Central memory CD4-positive, alpha-beta T cell (primary cell): ENCODE data around the gene CBLN3.

ENCODE experiments used
- DNase-seq: peaks from one replicate; pipeline ENCODE4 v3.0.0; 2022

The CBLN3 gene

GRCh38 chr14:24438223-24439097 is 9.0 kb upstream of the CBLN3 start:
- no peak for DNase-seq

DNA sequence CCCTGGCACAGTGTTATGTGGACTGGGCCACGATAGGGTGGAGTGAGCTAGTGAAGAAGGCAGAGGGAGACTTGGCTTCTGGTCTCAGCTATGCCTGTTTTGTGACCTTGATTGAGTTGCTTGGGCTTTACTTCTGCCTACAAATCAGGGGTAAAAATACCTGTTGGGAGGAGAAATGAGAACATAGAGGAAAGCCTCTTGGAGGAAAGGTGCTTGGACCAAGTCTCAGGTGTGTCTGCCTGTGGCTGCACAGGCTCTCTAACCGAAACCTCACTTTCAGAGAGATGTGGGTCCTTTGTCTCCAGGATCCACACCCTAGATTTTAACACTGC is 8.2 kb upstream of the CBLN3 start:
- no peak for DNase-seq

DNA sequence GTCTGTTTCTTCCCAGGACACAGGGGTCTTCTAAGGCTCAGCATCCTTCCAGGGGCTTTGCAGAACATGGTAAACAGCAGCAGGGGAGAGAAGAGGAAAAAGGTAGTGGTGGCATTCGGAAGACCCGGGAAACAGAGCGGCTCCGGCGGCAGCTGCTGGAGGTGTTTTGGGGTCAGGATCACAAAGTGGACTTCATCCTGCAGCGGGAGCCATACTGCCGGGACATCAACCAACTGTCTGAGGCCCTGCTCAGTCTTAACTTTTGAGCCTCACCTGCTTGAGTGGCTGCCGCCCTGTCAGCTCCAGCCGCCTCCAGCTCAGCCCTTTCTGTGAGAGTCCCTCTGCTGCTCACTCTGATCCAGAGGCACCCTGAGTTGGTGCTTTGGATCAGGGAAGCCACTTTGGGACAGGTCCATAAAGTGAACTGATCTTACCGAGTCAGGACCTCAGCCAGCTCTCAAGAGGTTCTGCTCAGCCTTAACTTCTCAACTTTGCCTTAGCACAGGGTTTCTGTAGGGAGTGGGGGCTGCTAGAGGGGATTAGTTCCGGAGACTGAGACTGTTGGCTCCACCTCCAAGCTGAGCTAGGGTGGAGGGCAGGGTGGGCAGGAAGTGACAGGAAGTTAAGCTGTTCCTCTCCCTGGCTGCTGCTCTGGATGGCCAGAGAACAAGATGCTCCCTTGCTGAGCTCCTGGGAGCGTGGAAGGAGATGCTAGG is 7.7 kb upstream of the CBLN3 start:
- DNase-seq: no peak

- DNase-seq: peak; percentile 47
These were observed 7.0 kb upstream of the CBLN3 start for GRCh38 chr14:24436355-24437019.

- no peak for DNase-seq
These were observed 6.5 kb upstream of the CBLN3 start for GRCh38 chr14:24435998-24436354.

DNA sequence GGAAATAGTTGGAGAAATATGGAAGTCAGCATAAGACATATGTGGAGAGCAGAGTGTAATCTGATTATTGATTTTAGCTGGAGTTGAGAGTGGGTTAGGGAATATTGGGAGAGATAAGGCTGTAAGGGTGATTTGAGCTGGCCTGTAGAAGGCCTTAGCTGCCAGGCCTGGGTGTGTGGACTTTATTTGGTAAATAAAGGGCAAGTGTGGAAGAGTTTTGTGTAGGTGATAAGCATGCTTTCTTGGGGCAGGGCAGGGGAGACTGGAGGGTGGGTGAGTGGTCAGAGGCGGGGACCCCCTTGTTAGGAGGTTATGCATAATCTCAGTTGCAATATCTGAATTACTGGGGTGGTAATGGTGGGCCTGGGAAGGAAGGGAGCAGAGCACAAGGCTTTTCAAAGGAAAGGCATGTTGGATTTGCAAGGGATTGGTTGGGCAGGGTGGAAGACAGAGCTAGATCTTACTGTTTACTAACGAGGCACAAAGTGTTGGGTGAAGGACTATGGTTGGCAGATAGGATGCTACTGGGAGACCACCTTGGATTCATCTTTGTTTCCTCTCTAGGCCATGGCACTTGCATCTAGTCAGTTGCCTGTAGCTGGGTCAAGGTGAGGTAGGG is 5.8 kb upstream of the CBLN3 start:
- no peak for DNase-seq

- no peak for DNase-seq
These were observed 5.2 kb upstream of the CBLN3 start for GRCh38 chr14:24434676-24435075.

DNA sequence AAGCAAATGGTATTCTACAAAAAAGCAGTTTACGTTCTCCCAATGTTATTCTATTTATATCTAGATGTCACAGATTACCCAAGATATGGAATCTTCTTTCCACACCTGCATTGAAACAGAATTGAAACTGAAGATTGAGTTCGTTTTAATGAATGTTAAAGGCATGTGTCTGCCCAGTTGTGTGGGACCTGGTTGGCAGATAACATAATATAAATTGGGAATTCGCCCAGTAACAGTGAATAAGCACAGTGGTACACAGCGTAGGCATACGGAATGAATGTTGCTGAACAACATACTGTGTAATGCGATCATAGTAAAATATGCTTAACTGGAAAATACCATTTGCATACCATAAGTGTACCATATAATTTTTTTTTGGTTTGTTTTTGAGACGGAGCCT is 4.6 kb upstream of the CBLN3 start:
- DNase-seq: no peak

DNA sequence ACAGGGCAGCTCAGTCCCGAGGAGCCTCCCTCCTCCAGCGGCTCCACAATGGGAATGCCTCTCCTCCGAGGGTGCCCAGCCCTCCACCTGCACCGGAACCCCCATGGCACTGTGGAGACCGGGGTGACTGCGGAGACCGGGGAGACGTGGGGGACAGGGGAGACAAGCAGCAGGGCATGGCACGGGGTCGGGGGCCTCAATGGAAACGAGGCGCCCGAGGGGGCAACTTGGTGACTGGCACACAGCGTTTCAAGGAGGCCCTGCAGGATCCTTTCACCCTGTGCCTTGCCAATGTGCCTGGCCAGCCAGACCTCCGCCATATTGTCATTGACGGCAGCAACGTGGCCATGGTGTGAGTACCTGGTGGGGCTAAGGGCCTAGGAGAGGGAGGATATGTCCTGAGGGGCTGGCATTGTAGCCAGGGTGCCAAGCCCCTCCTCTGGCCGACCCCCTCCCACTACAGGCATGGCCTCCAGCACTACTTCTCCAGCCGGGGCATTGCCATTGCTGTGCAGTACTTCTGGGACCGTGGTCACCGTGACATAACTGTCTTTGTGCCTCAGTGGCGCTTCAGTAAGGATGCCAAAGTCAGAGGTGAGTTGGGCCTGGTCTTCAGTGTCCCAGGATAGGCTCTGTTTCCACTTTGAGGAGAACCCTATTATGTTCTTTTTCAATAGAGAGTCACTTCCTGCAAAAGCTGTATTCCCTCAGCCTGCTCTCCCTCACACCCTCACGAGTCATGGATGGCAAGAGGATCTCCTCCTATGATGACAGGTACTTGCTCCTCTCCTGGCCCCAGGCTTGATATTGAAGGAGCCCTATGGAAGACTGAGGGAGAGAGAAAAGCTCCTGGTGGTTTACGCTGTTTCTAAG is 3.0 kb upstream of the CBLN3 start:
- DNase-seq: no peak

GRCh38 chr14:24431569-24432258 is 2.2 kb upstream of the CBLN3 start:
- peak; percentile 82 for DNase-seq

DNA sequence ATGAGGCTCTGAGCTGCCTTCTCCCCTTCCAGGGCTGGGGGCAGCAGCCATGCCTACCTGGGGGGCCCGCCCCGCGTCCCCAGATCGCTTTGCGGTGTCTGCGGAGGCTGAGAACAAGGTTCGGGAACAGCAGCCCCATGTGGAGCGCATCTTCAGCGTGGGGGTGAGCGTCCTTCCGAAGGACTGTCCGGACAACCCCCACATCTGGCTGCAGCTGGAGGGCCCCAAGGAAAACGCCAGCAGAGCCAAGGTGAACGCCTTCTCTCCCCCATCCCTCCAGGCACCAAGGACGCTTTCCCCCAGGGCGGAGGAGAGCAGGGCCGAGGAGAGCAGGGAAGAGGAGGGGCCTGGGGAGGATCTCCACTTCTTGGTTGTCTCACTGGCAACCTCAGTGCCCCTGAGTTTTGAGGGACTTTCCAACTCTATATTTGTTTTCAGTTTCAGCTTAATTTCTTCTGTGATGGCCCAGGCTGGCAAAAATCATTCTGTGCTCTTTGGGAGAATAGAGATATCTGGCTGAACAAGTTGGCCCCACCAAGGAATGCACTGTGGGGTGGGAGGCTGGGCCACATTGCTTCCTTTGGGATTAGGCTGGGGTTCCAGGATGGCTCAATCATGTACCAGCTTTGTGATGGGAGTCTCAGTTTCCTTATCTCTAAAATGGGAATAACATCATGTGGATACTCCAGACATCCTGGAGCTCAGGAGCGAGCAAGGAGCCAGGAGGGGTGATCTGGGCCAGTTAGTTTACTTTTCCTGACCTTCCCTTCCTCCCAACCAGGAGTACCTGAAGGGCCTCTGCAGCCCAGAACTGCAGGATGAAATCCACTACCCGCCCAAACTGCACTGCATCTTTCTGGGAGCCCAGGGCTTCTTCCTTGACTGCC is 1.5 kb upstream of the CBLN3 start:
- peak; percentile 65 for DNase-seq

- DNase-seq: no peak
These were observed 744 bp upstream of the CBLN3 start for GRCh38 chr14:24430143-24430681.

- no peak for DNase-seq
These were observed 657 bp downstream of the CBLN3 start for GRCh38 chr14:24428628-24429394.

DNA sequence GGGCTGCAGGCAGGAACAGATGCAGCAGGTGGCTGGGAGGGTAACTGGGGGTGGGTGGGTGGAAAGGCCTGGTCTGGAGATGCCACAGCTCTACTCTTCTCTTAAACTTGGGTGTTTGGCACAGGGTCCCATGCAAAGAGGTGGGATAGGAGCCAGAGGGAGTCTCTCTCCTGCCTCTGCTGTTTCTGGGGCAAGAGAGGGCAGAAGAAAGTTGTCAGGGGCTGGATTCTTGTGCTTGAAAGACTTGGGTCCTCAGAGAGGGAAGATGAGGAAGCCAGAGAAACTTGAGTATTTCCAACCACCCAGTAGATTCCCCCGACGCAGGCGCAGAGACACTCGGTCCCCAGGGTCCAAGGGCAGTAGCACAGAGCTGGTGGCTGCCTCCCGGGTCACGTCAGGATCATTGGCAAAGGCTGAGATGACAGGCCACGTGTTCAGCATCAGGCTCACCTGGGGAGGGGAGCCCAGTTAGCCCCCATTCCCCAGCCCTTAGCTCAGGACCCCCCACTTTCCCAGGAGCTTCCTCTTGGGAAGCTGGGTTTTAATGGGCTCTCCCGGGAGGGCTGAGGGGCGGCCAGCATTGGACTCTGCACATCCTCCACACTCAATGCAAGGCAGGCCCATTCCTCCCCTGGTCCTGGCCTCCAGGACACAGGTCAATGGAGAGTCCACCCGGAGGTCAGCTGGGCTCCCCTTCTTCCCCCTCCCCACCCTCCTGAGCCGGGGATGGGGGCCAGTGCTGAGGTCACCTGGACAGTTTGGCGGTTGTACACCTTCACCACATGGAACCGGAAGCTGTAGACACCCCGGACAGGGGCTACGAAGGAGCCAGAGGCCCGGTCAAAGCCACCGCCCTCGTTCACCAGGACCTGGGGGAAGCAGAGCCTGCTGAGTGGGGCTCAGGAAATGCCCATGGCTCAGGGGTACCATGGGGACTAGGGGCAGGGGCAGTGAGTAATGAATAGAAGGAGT is 1.6 kb downstream of the CBLN3 start:
- DNase-seq: no peak

DNA sequence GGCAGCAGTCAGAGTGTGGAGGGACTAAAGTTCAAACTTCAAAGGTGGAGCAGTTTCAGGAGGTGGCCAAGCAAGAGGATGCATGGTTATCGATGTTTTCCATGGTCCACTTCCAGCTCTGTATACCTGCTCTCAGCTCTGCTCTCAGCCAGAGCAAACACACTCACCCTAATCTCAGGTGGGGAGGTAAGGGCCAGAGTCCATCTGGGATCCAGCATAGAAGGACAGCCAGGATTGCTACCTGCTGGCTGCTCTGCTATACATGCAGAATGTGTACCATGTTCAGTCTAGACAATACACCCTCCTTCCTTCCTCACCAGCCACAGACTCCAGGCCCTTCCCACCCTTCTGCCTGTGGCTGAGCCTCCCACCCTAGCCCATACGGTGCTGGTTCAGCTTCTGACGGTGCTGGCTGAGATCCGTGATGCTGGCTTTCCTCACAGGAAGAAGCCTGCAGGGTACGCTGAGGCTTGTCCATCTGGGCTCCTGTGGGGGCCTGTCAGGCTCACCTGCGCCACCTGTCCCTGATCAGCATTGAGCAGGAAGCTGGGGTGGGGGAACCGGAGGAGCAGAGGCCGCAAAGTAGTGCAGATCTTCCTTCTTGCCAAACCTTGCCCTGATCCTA is 2.4 kb downstream of the CBLN3 start:
- DNase-seq: no peak

DNA sequence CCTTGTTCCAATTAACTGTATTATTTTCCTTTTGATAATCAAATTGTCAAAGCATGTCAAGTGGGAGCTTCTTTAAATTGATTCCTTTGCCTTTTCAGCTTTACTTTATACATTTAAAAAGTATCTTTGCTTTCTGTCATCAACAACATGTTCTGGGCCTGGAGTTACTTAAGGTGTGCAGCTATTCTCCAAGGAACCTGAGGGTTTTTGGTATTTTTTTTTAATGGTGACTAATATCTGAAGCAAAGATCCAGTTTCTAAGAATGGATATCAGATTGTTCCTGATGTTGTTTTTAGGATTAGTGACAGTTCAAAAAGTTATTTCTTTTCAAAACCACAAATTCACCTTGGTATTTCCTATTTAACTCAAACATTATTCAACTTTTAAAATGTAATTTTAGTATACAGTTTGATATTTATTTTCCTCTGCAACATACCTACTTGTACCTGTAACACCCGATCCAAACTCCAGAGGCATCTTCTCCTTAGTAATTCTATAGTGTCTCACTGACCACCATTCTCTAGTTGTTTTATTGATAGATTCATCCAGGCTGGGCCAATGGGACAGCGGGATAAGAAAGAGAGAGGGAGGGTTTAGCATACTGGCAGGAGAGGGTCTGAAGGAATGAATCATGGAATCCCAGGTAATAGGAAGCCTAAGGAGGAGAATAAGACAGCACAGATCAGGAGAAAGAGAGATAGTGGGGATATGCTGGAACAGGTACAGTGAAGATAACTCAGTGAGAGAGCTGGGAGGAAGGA is 3.1 kb downstream of the CBLN3 start:
- DNase-seq: no peak

DNA sequence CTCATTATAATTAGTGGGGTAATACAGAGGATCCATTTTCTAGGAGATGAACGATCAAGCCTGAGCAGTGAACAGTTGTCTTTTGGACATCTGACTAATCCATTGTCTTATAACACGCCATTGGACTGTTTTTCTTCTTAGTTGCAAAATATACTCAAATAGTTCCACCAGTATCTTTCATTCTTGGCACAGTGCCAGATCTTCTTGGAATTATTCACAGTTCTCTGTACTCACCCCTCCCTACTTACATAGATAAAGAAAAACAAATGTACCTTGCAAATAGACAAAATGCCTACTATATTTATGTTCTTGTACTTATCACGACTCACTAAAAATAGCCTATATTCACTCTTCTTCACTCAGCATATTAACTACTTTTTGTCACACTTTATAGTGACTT is 3.8 kb downstream of the CBLN3 start:
- DNase-seq: no peak
